GM12892 (cell line): ENCODE results near the gene GOT1.

ENCODE experiments used
- DNase-seq: peaks from one replicate; pipeline ENCODE4 v3.0.0; 2011; ENCODE audit not compliant: insufficient read length
- FAIRE-seq: peaks from 2 replicates; lab custom pipeline; 2011; peaks lifted over from hg19 to GRCh38; lab: Jason Lieb, UNC
- POLR2A ChIP-seq: IDR thresholded peaks from 2 replicates; pipeline ENCODE4 v1.6.1; 2011; ENCODE audit warnings: low read depth, low read length, control low read depth
- POLR2AphosphoS5 ChIP-seq: IDR thresholded peaks from 2 replicates; pipeline ENCODE4 v1.6.1; 2011; ENCODE audit warnings: low read depth, low read length, control low read depth
- TAF1 ChIP-seq: IDR thresholded peaks from 2 replicates; pipeline ENCODE4 v1.6.1; 2011; ENCODE audit warnings: low read depth, mild to moderate bottlenecking, control low read depth, low read length, borderline replicate concordance

The GOT1 gene

DNA sequence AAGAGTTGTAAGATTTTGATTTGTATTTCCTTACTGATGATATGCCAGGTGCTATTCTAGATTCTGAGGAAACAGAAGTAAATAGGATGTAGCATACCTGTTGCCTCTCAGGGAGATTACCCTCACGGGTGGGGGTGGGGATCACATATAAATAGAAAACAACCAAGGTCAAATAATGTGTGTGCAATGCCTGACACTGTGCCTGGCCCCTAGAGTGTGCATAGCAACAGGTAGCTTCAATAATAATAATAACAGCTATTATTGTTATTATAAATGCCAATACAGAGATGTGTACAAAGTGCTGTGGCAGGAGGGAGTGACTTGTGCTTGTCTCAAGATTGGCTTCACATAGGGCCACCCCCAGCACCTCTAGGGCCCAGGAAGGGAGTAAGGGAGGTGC is 77.2 kb downstream of the GOT1 start:
- TF ChIP-seq POLR2AphosphoS5 (no peak), TAF1 (no peak), POLR2A (no peak)
- DNase-seq (no peak), FAIRE-seq (no peak)

DNA sequence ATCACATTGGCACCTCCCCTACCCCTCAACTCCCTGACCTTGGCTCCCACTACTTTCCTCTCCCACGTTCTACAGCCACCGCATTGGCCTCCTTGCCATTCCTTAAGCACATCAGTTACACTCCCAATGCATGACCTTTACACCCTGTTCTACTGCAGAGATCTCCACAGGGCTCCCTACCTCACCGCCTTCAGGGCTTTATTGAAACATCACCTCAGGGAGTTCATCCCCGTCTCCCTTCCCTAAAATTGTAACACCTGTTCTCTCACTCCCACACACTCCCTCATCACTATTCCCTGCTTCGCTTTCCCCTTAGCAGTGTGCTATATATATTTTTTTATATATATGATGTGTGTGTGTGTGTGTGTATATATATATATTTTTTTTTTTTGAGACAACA is 82.8 kb downstream of the GOT1 start:
- DNase-seq = no peak
- no peak for FAIRE-seq
- TF ChIP-seq POLR2A (no peak), POLR2AphosphoS5 (no peak), TAF1 (no peak)
